ENCODE data around the gene STYXL1. TPM values are rescaled to one million over a fixed set of nuclear protein-coding genes. Genes with fewer than 3 reads are reported as not detected.
"Not testable (repeated sequence)": the region's sequence is repeated elsewhere in the genome, so short reads cannot be mapped to it uniquely, and the experiment has no call there.

STYXL1 gene
- total RNA-seq, 6 experiments from 2014 or later = 13.8 to 28.5 (median 21.2) TPM

DNA sequence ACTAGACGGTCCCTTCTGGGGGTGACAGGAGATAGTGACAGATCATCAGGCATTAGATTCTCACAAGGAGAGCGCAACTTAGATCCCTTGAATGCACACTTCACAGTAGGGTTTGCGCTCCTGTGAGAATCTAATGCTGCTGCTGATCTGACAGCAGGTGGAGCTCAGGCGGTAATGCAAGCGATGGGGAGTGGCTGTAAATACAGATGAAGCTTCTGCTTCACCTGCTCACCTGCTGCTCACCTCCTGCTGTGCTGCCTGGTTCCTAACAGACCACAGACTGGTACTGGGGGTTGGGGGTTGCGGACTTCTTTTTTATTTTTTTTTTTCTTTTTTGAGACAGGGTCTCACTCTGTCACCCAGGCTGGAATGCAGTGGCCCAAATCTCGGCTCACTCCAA lies 18.1 kb downstream of the STYXL1 start:
- H3K4me3 ChIP-seq; ATAC-seq; H3K36me3 ChIP-seq; H3K9me3 ChIP-seq; H3K27me3 ChIP-seq; H3K4me1 ChIP-seq; DNase-seq; intact Hi-C loops (cut with DNase I); H3K27ac ChIP-seq: not testable (repeated sequence)
- peak in 1 of 4 donors; percentile 10 for TF ChIP-seq CTCF (IDR thresholded peaks at IDR 0.05)
- WGBS (ENCODE audit: insufficient coverage, low coverage, low lambda C conversion rate, missing lambda C conversion rate) = 75% methylated on average over 5 of the region's 7 CpGs

- H3K9me3 ChIP-seq = no peaks in the 10 kb centered on the region
- TF ChIP-seq CTCF (IDR thresholded peaks at IDR 0.05) = no peak
- TF ChIP-seq POLR2A (IDR thresholded peaks at IDR 0.05) = no peak
- WGBS (ENCODE audit: insufficient coverage, low coverage, low lambda C conversion rate, missing lambda C conversion rate) = 44% methylated on average over 3 of the region's 4 CpGs
- H3K4me3 ChIP-seq = no peak overlapping the region
- H3K36me3 ChIP-seq = peaks cover 0 to 10% (median 1%) of the 10 kb centered on the region in 4 donors
- H3K27ac ChIP-seq = no peak overlapping the region
- H3K4me1 ChIP-seq = no peaks in the 10 kb centered on the region
- peak; percentile 43 to 73 (median 68) for ATAC-seq
- no peaks in the 10 kb centered on the region for H3K27me3 ChIP-seq
- no peak for DNase-seq
- intact Hi-C loops (cut with DNase I) = loop anchor here in 1 of 2 donors (5.0 kb wide), 1 partner anchor 156 kb away; no protein-coding TSS in a partner anchor
These were observed 24.8 kb downstream of the STYXL1 start for GRCh38 chr7:76023002-76023401.

DNA sequence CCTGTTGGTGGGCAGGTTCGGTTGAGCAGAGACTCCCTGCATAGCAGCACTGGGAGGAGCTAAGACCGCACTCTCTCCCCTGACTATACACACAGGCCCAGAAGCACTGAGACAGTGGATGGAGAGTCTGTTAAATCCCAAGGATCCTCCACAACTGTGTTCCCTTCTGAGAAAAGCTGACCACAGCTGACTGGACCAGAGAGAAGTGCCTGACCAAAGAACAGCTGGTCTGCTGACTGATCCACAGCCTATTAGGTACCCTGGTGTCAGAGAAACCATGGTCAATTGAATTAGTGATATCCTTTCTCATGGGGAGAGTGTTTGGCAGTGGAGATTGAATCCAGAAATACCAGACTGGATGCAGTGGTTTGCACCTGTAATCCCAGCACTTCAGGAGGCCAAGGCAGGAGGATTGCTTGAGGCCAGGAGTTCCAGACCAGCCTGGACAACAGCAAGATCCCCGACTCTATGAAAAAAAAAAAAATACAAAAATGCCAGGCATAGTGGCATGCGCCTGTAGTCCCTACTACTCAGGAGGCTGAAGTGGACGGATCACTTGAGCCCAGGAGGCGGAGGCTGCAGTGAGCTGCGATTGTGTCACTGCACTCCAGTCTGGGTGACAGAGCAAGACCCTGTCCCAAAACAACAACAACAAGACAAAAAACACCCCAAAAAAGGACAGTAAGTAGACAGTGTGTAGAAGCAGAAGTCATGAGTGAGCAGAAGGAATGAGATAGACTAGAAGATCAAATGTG lies 25.6 kb downstream of the STYXL1 start:
- no peak for ATAC-seq
- Histone ChIP-seq H3K27me3 (no peaks in the 10 kb centered on the region), H3K9me3 (no peaks in the 10 kb centered on the region), H3K4me3 (no peak overlapping the region), H3K27ac (no peak overlapping the region), H3K4me1 (no peaks in the 10 kb centered on the region), H3K36me3 (peaks cover 0 to 6% (median 1%) of the 10 kb centered on the region in 4 donors)
- 96% methylated on average over 7 of the region's 7 CpGs for WGBS (ENCODE audit: insufficient coverage, low coverage, low lambda C conversion rate, missing lambda C conversion rate)
- TF ChIP-seq CTCF (IDR thresholded peaks at IDR 0.05) (no peak), POLR2A (IDR thresholded peaks at IDR 0.05) (no peak)
- no peak for DNase-seq
- intact Hi-C loops (cut with DNase I) = loop anchor here in 1 of 2 donors (5.0 kb wide), 1 partner anchor 155 kb away; no protein-coding TSS in a partner anchor

GRCh38 chr7:76020031-76020714 lies 27.6 kb downstream of the STYXL1 start:
- no peaks in the 10 kb centered on the region for H3K9me3 ChIP-seq
- peak; percentile 92 to 97 (median 94) for TF ChIP-seq CTCF (IDR thresholded peaks at IDR 0.05)
- no peak for TF ChIP-seq POLR2A (IDR thresholded peaks at IDR 0.05)
- DNase-seq (peak; percentile 71 to 81 (median 81)), ATAC-seq (peak; percentile 96 to 98 (median 96))
- intact Hi-C loops (cut with DNase I) = loop anchor here in 1 of 2 donors (5.0 kb wide), 1 partner anchor 153 kb away; no protein-coding TSS in a partner anchor
- H3K36me3 ChIP-seq = peaks cover 0 to 3% (median 0%) of the 10 kb centered on the region in 4 donors
- H3K27me3 ChIP-seq = no peaks in the 10 kb centered on the region
- no peak overlapping the region for H3K4me3 ChIP-seq
- WGBS (ENCODE audit: insufficient coverage, low coverage, low lambda C conversion rate, missing lambda C conversion rate) = 71% methylated on average over 3 of the region's 6 CpGs
- no peak overlapping the region for H3K27ac ChIP-seq
- H3K4me1 ChIP-seq = no peaks in the 10 kb centered on the region

GRCh38 chr7:76018520-76018919 lies 29.3 kb downstream of the STYXL1 start:
- not testable (repeated sequence) for H3K27ac ChIP-seq, H3K4me3 ChIP-seq, H3K9me3 ChIP-seq, H3K27me3 ChIP-seq, ATAC-seq, H3K4me1 ChIP-seq, DNase-seq, H3K36me3 ChIP-seq
- WGBS (ENCODE audit: insufficient coverage, low coverage, low lambda C conversion rate, missing lambda C conversion rate) = 94% methylated on average over 4 of the region's 4 CpGs
- intact Hi-C loops (cut with DNase I) = loop anchor here in 1 of 2 donors (10.0 kb wide), 1 partner anchor 154 kb away; no protein-coding TSS in a partner anchor

Measured in right lobe of liver (tissue), 6 donors.